Adrenal gland (tissue), 12 donors: ENCODE measurements around the gene C13orf46. TPM values are rescaled to one million over a fixed set of nuclear protein-coding genes. Genes with fewer than 3 reads are reported as not detected.

Experiments
- DNase-seq, 7 donors: peaks; one replicate each; pipeline ENCODE4 v3.0.0-alpha.2; 2019 to 2020
- H3K27ac ChIP-seq, 5 donors: fragments of 200-600 bp; sonication (generic) in 4 of 5; 1 replicate in 3 of 5; 2 replicates in 2 of 5; pipeline versions ENCODE4 v1.5.1 to v1.8.0; 2016 to 2020; ENCODE audit warnings: mild to moderate bottlenecking in 1 of 5
- H3K27me3 ChIP-seq: fragments of 200-600 bp; 2 replicates; pipeline ENCODE4 v1.8.0; 2021
- H3K36me3 ChIP-seq, 2 donors: fragments of 200-600 bp; replicated peaks in 1 of 2; 1 replicate in 1 of 2; 2 replicates in 1 of 2; pipeline versions ENCODE4 v1.5.1 to v1.8.0; 2018 to 2022
- H3K4me1 ChIP-seq, 2 donors: fragments of 200-600 bp; replicated peaks in 1 of 2; 1 replicate in 1 of 2; 2 replicates in 1 of 2; pipeline versions ENCODE4 v1.5.1 to v1.8.0; 2018 to 2021
- H3K4me3 ChIP-seq, 4 donors: fragments of 200-600 bp; sonication (generic) in 3 of 4; one replicate each; pipeline ENCODE4 v1.5.1; 2016 to 2018
- H3K9me3 ChIP-seq, 3 donors: fragments of 200-600 bp; sonication (generic) in 1 of 3; replicated peaks in 1 of 3; 1 replicate in 2 of 3; 2 replicates in 1 of 3; pipeline versions ENCODE4 v1.5.1 to v1.8.0; 2016 to 2021
- POLR2A ChIP-seq, 2 donors: fragments of 450-650 bp; IDR thresholded peaks; one replicate each; pipeline ENCODE4 v1.6.1; 2017; ENCODE audit warnings: antibody characterized with exemption in 2 of 2, mild to moderate bottlenecking in 2 of 2, moderate library complexity in 1 of 2
- WGBS, 4 donors: extraction: QIAGEN DNeasy Blood & Tissue Kit in 2 of 4; methylation state at CpG; one replicate each; pipeline versions ENCODE4 v1.1.5 to v1.1.7; 2013 to 2017; 5-methylcytosine and 5-hydroxymethylcytosine counted together
- intact Hi-C, 2 donors: fragments of 100-400 bp; cut with DNase I; formaldehyde crosslinking; loops; one replicate each; pipeline versions ENCODE4 v1.14.1 to v1.15.0; 2022 to 2023
- polyA plus RNA-seq, 3 donors: library from polyadenylated mRNA; stranded (reverse); fragments of 200-250 nt in 2 of 3; fragments of 350-450 nt in 1 of 3; fragmentation: Illumina TruSeq in 1 of 3; extraction: RNeasy Lipid Tissue Mini Kit (QIAGEN cat#74804) in 1 of 3; gene quantifications; one replicate each; pipeline ENCODE4 v1.2.3, GENCODE V29; 2013 to 2014
- total RNA-seq, 9 donors: library from RNA; depleted of rRNA in 4 of 9; stranded (reverse); fragments of >200 nt in 4 of 9; fragments of 120-200 nt in 1 of 9; fragmentation: NEBNext Ultra II Directional in 1 of 9; extraction: Animal tissue kit (Norgen Biotek cat#: 25700) in 1 of 9; gene quantifications; one replicate each; pipeline versions ENCODE4 v1.1.0 to v1.2.4, GENCODE V29; 2013 to 2023
- TF ChIP-seq, protein P1 (sequence below), 6 experiments: fragments of 450-650 bp in 4 of 6; fragments of 200-600 bp in 2 of 6; sonication (generic) in 1 of 6; IDR thresholded peaks; 1 replicate in 5 of 6; 2 replicates in 1 of 6; pipeline versions ENCODE4 v1.5.1 to v1.8.0; 2016 to 2021; ENCODE audit warnings: antibody characterized with exemption in 6 of 6, mild to moderate bottlenecking in 2 of 6, moderate library complexity in 1 of 6
- donor health status: healthy with polysubstance abuse.
- donor health status: Bipolar disorder and iron deficiency.
- donor health status: DM: yes; HTN: yes; CAD: no.
- donor health status: DM: no; HTN: no; CAD: no.
- donor health status: DM: no; HTN: no; CAD: no.
- donor health status: DM: yes; HTN: yes; CAD: no.

Gene C13orf46
- total and polyA plus RNA-seq, 12 donors, result 0.06 to 0.88 (median 0.19) TPM; not detected in 3

GRCh38 chr13:113970810-113971470, 2.9 kb downstream of the C13orf46 start:
- H3K9me3 ChIP-seq, result no peaks in the 10 kb centered on the region
- peak overlapping the region in 1 of 5 donors; percentile 22 for H3K27ac ChIP-seq
- no peaks in the 10 kb centered on the region for H3K36me3 ChIP-seq
- H3K4me1 ChIP-seq, result no peaks in the 10 kb centered on the region
- no peak overlapping the region for H3K4me3 ChIP-seq
- 79 to 85% (median 82%) methylated on average over 12 to 19 of the region's 19 CpGs for WGBS, 4 donors
- peak in 1 of 7 donors; percentile 13 for DNase-seq
- intact Hi-C loops, result no loop called here
- no peak for TF ChIP-seq POLR2A (IDR thresholded peaks at IDR 0.05)
- TF ChIP-seq, protein P1, sequence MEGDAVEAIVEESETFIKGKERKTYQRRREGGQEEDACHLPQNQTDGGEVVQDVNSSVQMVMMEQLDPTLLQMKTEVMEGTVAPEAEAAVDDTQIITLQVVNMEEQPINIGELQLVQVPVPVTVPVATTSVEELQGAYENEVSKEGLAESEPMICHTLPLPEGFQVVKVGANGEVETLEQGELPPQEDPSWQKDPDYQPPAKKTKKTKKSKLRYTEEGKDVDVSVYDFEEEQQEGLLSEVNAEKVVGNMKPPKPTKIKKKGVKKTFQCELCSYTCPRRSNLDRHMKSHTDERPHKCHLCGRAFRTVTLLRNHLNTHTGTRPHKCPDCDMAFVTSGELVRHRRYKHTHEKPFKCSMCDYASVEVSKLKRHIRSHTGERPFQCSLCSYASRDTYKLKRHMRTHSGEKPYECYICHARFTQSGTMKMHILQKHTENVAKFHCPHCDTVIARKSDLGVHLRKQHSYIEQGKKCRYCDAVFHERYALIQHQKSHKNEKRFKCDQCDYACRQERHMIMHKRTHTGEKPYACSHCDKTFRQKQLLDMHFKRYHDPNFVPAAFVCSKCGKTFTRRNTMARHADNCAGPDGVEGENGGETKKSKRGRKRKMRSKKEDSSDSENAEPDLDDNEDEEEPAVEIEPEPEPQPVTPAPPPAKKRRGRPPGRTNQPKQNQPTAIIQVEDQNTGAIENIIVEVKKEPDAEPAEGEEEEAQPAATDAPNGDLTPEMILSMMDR (IDR thresholded peaks at IDR 0.05), result no peak
- no peaks in the 10 kb centered on the region for H3K27me3 ChIP-seq

DNA sequence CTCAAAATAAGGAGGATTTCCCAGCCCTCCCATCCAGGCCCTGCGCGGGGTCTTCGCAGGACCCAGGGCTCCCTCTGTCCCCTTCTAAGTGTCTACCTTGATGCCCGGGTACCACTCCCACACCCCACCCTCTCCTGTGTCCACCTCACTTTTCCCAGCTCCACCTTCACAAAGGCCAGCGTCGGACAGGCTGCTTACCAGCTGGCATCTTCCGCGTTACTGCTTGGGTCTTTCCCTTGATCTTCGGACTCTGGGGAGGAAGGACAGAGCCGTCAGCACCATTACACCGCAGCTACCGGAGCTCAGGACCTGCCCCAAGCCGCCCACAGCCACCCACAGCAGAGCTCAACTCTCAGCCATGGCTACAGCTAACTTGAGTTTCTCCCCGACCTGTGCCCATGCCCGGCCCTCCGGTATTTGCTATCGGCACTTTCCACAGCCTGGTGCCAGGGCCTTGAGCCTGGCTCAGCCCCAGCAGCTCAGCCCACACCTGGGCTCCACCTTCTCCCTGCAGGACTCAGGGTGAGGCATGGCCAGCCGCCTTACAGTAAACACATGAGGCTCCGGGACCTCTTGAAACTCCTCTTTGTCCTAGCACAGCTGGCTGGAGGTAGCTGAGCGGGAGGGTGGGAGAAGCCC, 3.8 kb downstream of the C13orf46 start:
- Histone ChIP-seq H3K4me3 (no peak overlapping the region), H3K27me3 (no peaks in the 10 kb centered on the region), H3K36me3 (no peaks in the 10 kb centered on the region), H3K4me1 (no peaks in the 10 kb centered on the region), H3K27ac (no peak overlapping the region), H3K9me3 (no peaks in the 10 kb centered on the region)
- peak in 1 of 7 donors; percentile 12 for DNase-seq
- no peak for TF ChIP-seq POLR2A (IDR thresholded peaks at IDR 0.05)
- TF ChIP-seq, protein P1 (IDR thresholded peaks at IDR 0.05), result no peak
- intact Hi-C loops, result no loop called here
- 90 to 97% (median 93%) methylated on average over 19 to 20 of the region's 20 CpGs for WGBS, 4 donors

DNA sequence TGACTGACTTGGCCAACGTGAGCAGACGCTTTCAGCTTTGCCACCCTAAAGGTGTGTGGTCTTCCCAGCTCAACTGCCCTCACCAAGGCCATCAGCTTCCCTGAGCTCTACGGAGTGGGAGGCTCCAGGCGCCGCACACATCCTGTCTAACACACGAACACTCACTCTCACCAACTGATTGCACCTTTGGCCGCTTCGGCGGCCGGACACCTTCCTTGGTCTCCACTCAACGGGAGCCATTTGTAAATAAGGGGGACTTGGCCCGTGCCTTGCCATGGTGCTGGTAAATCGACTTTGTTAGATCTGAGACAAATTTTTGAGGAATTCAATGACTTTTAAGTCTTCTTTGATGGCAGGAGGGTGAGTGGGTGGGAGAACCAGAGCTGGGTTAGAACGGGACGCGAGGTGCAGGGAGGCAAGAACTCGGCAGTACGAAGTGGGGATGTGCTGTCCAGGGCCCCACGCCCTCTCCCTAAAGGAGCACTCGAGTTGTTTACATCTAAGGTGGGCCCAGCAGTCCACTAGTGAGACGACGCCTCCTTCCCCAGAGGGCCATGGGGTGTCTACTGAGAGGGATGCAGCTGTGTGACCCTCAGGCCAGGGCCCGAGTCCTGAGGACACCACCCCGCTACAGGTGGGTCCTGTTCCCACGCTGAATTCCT, 4.4 kb downstream of the C13orf46 start:
- H3K4me1 ChIP-seq, result no peaks in the 10 kb centered on the region
- DNase-seq, result peak in 1 of 7 donors; percentile 9
- H3K27ac ChIP-seq, result no peak overlapping the region
- no peaks in the 10 kb centered on the region for H3K9me3 ChIP-seq
- 90 to 97% (median 95%) methylated on average over 19 to 25 of the region's 25 CpGs for WGBS, 4 donors
- intact Hi-C loops, result no loop called here
- H3K4me3 ChIP-seq, result no peak overlapping the region
- no peaks in the 10 kb centered on the region for H3K27me3 ChIP-seq
- no peak for TF ChIP-seq POLR2A (IDR thresholded peaks at IDR 0.05)
- TF ChIP-seq, protein P1 (IDR thresholded peaks at IDR 0.05), result no peak
- H3K36me3 ChIP-seq, result no peaks in the 10 kb centered on the region
